ENCODE data around the gene PEPD.

- no peak for TF ChIP-seq EZH2 (IDR thresholded peaks at IDR 0.05; ENCODE audit: borderline replicate concordance)
- TF ChIP-seq CTCF (IDR thresholded peaks at IDR 0.05; ENCODE audit: poor library complexity) = no peak
These were observed 120.5 kb downstream of the PEPD start for GRCh38 chr19:33400856-33401682.

All from hepatocyte (in vitro differentiated cells).